SJSA1 (cell line): Measurements from ENCODE around the gene HEXIM2. TPM values are rescaled to one million over a fixed set of nuclear protein-coding genes. Genes with fewer than 3 reads are reported as not detected.
A peak's percentile ranks its signal among the peaks of the same experiment; 100 is the strongest.

Experiments
- DNase-seq, 2 experiments: peaks; one replicate each; pipeline ENCODE4 v3.0.0-alpha.2; 2015 to 2020; ENCODE audit warnings: low spot score in 2 of 2, low read depth in 1 of 2
- H3K27ac ChIP-seq: fragments of 250-450 bp; sonication (Bioruptor Pico); 2 replicates; pipeline ENCODE4 v1.5.1; 2020; ENCODE audit warnings: mild to moderate bottlenecking, moderate library complexity
- H3K27me3 ChIP-seq: fragments of 250-450 bp; sonication (Bioruptor Pico); replicated peaks from 2 replicates; pipeline ENCODE4 v1.5.1; 2020; ENCODE audit warnings: mild to moderate bottlenecking, moderate library complexity
- H3K36me3 ChIP-seq: fragments of 250-450 bp; sonication (Bioruptor Pico); 2 replicates; pipeline ENCODE4 v1.5.1; 2020; ENCODE audit warnings: mild to moderate bottlenecking
- H3K4me1 ChIP-seq: fragments of 250-450 bp; sonication (Bioruptor Pico); replicated peaks from 2 replicates; pipeline ENCODE4 v1.6.1; 2021; ENCODE audit warnings: mild to moderate bottlenecking
- H3K4me3 ChIP-seq: fragments of 250-450 bp; sonication (Bioruptor Pico); 2 replicates; pipeline ENCODE4 v1.5.1; 2020; ENCODE audit warnings: mild to moderate bottlenecking
- H3K9me3 ChIP-seq: fragments of 250-450 bp; sonication (Bioruptor Pico); replicated peaks from 2 replicates; pipeline ENCODE4 v1.5.1; 2020; ENCODE audit warnings: mild to moderate bottlenecking
- total RNA-seq: library from RNA; depleted of rRNA; stranded (reverse); fragments of >200 nt; shearing (Covaris generic); gene quantifications from 2 replicates; pipeline ENCODE4 v1.2.3, GENCODE V29; 2014

Gene HEXIM2
- total RNA-seq, 1 experiment from 2014 or later, result 8.0 TPM

DNA sequence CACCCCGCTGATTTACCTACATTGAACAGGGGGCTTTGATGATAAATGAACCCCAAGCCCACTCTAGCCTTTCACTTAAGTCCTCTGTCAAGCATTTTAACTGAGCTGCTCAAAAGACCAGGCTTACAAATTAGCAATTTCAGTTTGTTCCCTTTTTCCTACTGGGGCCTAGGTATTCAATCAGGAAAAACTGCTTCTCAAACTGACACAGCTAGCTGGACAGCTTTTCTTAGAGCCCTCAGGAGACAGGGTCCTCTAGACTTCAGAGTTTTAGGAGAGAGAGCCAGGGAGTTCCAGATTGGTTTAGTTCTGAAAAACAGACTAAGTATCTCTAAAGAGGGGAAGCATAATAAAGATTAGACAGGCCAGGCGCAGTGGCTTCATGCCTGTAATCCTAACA is 6.2 kb upstream of the HEXIM2 start:
- Histone ChIP-seq H3K9me3 (no peaks in the 10 kb centered on the region), H3K27ac (no peak overlapping the region), H3K36me3 (peaks cover 16% of the 10 kb centered on the region), H3K27me3 (no peaks in the 10 kb centered on the region), H3K4me3 (no peak overlapping the region), H3K4me1 (peaks cover 34% of the 10 kb centered on the region)
- peak in 1 of 2 experiments; percentile 1 for DNase-seq

DNA sequence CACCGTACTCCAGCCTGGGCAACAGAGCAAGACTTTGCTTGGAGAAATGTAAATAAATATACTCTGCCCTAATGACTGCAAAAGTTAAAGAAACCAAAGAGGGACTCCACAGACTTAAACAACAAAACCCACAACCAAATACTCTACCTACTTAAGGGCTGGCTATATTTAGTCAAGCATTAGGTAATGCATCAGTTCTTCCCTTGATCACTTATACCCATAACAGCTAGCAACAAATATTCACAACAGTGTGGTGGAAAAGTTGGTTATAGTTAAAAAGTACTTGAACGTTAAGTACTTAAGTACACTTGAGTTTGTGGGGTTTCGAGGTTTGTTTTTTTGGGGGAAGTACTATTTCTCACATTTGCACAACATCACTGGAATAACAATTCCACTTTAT is 5.4 kb upstream of the HEXIM2 start:
- Histone ChIP-seq H3K4me1 (peaks cover 27% of the 10 kb centered on the region), H3K4me3 (no peak overlapping the region), H3K36me3 (peaks cover 24% of the 10 kb centered on the region), H3K9me3 (no peaks in the 10 kb centered on the region), H3K27me3 (no peaks in the 10 kb centered on the region), H3K27ac (no peak overlapping the region)
- peak in 1 of 2 experiments; percentile 0 for DNase-seq

DNA sequence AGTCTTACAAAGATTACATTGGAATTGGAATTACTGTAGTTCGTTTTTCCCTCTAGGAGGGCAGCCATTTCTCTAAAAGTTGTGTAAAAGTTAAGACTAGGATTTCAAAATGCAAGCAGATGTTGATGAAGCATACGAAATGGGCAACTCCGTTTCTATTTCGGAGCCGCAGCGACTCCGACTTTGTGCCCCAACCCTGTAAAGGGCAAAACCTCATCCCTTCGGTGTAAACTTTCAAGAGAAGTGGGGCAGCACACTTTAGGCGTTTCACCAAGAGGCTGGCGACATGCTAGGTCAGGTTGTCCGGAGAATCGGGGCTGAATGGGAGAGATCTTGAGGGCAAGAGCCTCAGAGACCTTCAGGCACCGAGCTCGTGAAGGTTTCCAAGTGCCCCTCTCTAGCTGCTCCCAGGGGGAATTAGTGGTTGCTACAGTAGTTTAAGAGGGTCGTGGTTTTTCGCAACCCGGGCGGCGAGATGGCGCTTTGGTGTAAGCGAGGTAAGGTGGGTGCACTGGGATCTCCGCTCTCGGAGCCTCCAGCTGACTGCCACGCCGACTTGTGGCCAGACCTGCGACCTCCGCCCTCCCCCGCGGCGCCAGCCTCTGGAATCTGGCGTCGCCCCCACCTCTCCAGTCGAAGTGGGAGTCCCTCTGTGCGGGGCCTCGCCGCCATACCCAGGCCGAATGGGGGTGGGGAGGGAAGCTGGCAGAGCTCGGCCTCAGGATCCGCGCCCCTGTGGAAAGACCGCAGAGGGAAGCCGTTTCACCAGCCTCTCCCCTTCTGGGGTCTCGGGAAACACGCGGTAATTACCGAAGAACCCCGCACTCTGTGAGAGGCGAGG is 1.0 kb upstream of the HEXIM2 start:
- Histone ChIP-seq H3K27me3 (no peaks in the 10 kb centered on the region), H3K27ac (peak overlapping the region; percentile 98), H3K9me3 (no peaks in the 10 kb centered on the region), H3K4me3 (peak overlapping the region; percentile 88), H3K4me1 (peaks cover 35% of the 10 kb centered on the region), H3K36me3 (peaks cover 20% of the 10 kb centered on the region)
- peak in 1 of 2 experiments; percentile 85 for DNase-seq

DNA sequence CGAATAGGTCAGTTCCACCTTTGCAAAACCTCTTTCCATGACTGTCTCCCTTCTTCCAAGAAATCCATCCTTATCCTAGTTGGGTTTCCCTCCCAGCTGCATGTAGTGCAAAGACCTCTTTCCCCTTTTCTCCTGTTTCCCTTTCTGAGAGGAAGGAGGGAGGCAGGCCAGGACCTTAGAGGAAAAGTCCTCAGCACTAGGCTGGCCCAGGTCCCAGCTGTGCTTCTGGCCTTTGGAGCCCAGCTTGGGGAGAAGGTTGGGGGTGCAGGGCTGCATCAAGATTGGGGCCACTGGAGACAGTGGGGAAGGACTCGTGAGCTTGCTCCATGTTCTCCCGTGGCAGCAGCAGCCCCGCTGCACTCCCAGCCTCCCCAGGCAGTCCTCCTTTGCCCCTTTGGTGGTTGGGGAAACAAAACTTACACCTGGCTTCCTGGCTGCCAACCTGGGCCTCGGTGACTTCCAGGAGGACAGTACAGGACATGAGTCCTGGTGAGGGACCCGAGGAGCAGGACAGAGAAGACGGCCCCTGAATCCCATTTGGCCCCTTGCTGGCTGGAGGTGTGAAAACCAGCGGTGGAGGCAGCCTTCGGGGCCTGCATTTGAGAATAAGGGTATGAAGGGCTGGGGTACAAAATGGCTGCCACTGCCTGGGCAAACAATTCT is 481 bp downstream of the HEXIM2 start:
- no peak overlapping the region for H3K27ac ChIP-seq
- no peaks in the 10 kb centered on the region for H3K9me3 ChIP-seq
- DNase-seq, result no peak

DNA sequence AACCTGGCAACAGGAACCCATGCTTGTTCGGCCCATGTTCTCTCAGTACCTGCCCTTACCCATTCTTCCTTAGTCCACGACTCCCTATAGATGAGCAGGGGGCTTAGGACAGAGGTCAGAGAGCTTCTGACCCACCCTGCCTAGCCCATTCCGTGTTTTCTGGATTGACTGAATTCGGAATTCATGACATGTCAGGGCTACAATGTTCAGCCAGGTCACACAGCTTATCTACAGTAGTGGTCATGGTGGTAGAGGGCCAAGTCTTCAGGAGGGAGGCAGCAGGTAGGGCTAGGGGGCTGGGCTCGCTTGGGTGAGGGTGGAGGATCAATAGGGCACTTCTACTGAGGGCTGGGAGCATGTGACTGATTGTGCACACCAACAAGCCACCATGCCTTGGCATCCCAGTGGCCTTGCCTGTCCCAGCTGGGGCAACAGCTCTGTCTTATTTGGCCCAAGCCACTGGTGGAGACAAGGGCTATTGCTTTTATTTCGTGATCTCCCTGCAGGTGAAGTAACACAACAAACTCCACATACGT is 3.1 kb downstream of the HEXIM2 start:
- no peak overlapping the region for H3K4me3 ChIP-seq
- H3K27me3 ChIP-seq, result no peaks in the 10 kb centered on the region
- DNase-seq, result no peak
- H3K36me3 ChIP-seq, result peaks cover 11% of the 10 kb centered on the region
- H3K9me3 ChIP-seq, result no peaks in the 10 kb centered on the region
- H3K4me1 ChIP-seq, result peaks cover 16% of the 10 kb centered on the region
- no peak overlapping the region for H3K27ac ChIP-seq

More for the DNA sequence above, 481 bp downstream of the HEXIM2 start:
- H3K27me3 ChIP-seq, result no peaks in the 10 kb centered on the region
- H3K4me3 ChIP-seq, result peak overlapping the region; percentile 88
- H3K36me3 ChIP-seq, result peaks cover 20% of the 10 kb centered on the region
- H3K4me1 ChIP-seq, result peaks cover 35% of the 10 kb centered on the region

DNA sequence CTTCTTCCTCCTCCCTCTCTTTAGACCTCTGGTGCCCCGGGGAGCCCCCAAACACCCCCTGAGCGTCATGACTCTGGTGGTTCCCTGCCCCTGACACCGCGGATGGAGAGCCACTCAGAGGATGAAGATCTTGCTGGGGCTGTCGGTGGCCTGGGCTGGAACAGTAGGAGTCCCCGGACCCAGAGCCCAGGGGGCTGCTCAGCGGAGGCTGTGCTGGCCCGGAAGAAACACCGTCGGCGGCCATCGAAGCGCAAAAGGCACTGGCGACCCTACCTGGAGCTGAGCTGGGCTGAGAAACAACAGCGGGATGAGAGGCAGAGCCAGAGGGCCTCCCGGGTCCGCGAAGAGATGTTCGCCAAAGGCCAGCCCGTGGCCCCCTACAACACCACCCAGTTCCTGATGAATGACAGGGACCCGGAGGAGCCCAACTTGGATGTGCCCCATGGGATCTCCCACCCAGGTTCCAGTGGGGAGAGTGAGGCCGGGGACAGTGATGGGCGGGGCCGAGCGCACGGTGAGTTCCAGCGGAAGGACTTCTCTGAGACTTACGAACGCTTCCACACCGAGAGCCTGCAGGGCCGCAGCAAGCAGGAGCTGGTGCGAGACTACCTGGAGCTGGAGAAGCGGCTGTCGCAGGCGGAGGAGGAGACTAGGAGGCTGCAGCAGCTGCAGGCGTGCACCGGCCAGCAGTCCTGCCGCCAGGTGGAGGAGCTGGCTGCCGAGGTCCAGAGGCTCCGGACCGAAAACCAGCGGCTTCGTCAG is 7.5 kb downstream of the HEXIM2 start:
- H3K27me3 ChIP-seq, result no peaks in the 10 kb centered on the region
- no peak overlapping the region for H3K4me3 ChIP-seq
- no peak for DNase-seq
- H3K36me3 ChIP-seq, result no peaks in the 10 kb centered on the region; the same call in 1 of the 2 replicates
- H3K27ac ChIP-seq, result no peak overlapping the region
- H3K4me1 ChIP-seq, result peaks cover 39% of the 10 kb centered on the region
- no peaks in the 10 kb centered on the region for H3K9me3 ChIP-seq

DNA sequence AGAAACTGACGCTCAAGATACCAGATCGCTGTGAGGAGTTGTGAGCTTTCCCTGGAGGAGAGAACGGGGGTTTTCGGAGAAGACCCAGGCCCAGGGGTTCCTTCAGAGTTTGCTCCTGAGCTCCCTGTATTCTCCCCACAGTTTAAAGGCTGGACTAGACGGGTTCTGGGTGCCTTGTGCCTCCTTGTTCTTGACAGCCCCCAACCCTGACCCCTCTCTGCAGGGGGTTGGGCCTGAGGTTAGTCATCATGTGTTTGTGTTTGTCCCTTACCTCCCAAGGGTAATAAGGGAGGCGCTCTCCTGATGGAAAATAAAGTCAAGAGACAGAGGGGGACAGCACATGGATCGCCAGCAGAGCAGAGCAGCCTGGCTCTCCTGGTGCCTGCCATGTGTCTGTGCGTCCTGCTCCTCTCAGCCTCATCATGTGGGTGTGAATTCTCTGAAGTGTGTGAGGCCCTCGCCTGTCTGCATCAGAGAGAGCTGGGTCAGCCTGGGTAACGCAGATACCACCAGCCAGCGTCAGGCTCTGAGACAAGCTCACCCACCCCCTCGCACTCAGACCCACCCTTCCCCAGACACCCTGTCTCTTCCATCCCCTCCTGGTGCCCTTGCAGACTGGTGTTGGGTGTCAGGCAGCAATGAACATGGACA is 8.7 kb downstream of the HEXIM2 start:
- Histone ChIP-seq H3K27ac (peak overlapping the region; percentile 60), H3K4me1 (peaks cover 34% of the 10 kb centered on the region), H3K4me3 (no peak overlapping the region), H3K27me3 (no peaks in the 10 kb centered on the region), H3K36me3 (no peaks in the 10 kb centered on the region; the same call in 1 of the 2 replicates), H3K9me3 (no peaks in the 10 kb centered on the region)
- no peak for DNase-seq

DNA sequence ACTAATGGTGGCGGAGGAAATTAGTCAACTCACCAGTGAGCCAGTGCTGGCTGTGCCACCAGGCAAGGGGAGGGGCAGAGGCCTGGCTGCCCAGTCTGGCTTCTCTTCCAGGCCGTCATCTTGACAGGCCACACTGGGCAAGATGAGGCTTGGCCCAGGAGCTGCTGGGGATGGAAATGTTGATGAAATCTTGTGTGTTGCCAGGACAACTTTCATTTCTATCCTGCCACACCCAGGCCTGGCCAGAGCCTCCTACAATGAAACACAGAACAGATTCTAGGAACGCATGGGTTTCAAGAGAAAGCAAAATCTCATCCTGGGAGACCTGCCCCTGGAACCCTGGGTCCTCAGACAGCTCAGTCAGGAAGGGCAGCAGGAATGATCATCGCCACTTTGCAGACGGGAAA is 9.3 kb downstream of the HEXIM2 start:
- Histone ChIP-seq H3K4me1 (peaks cover 34% of the 10 kb centered on the region), H3K4me3 (no peak overlapping the region), H3K9me3 (no peaks in the 10 kb centered on the region), H3K27ac (peak overlapping the region; percentile 60), H3K36me3 (no peaks in the 10 kb centered on the region; the same call in 1 of the 2 replicates), H3K27me3 (no peaks in the 10 kb centered on the region)
- DNase-seq, result peak in 1 of 2 experiments; percentile 44

DNA sequence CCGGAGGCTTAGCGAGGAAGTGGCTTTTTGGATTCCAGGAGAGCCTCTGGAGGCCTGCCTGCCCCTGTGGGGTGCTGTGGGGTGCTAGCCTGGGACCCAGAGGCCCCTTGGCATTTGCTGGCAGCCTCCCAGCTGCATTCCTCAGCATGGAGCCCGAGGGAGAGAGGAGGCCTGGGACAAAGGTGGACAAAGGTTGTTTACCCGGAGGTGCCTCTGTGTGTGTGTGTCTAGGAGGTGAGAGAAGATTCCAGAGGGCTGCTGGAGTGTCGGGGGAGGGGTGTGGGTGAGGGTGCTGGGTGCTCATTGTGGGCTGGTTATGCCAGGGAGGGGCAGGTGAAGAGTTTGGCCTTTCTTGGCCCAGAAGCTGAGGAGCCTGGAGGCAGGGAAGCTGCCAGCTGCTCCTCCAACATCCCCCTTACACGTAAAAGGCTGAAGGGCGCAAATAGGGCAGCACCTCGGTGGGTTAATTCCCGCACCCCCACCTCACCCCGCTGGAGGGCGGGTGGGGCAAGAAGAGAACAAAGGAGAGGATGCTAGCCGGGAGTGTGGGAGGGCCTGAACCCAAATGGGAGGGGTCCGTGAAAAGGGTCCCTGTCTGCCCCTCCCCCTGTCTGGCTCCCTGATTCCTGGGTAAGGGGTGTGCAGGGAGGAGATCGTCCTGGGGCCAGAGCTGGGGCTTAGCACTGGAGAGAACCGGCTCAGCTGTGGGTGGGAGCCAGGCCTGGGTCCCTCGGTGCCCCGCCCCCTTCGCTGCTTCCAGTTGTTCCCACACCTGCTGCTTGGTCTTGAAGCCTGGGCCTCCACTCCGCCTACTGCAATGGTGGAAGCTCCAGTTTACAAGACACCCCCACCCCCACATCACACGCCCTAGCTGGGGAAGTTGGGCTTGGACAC is 9.9 kb downstream of the HEXIM2 start:
- no peak for DNase-seq
- H3K4me1 ChIP-seq, result peaks cover 34% of the 10 kb centered on the region
- H3K9me3 ChIP-seq, result no peaks in the 10 kb centered on the region
- no peak overlapping the region for H3K4me3 ChIP-seq
- H3K36me3 ChIP-seq, result no peaks in the 10 kb centered on the region; the same call in 1 of the 2 replicates
- no peaks in the 10 kb centered on the region for H3K27me3 ChIP-seq
- peak overlapping the region; percentile 60 for H3K27ac ChIP-seq

DNA sequence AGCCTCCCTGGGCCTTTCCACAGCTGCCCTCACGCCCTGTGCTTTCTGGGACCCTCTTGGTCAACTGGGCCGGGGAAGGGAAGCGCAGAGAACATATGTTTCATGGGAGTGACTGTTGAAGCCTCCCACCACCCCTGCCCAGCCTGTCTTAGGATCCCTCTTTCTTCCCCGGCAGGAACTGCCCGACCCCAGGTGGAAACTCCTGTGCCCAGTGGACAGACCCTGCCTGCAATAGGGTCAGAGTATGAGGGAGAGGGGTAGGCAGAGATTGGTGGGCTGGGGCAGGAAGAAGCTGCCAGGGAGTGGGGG is 10.5 kb downstream of the HEXIM2 start:
- DNase-seq, result no peak
- H3K36me3 ChIP-seq, result no peaks in the 10 kb centered on the region; the same call in 1 of the 2 replicates
- H3K27ac ChIP-seq, result peak overlapping the region; percentile 60
- H3K4me1 ChIP-seq, result peaks cover 34% of the 10 kb centered on the region
- H3K4me3 ChIP-seq, result no peak overlapping the region
- H3K27me3 ChIP-seq, result no peaks in the 10 kb centered on the region
- no peaks in the 10 kb centered on the region for H3K9me3 ChIP-seq

DNA sequence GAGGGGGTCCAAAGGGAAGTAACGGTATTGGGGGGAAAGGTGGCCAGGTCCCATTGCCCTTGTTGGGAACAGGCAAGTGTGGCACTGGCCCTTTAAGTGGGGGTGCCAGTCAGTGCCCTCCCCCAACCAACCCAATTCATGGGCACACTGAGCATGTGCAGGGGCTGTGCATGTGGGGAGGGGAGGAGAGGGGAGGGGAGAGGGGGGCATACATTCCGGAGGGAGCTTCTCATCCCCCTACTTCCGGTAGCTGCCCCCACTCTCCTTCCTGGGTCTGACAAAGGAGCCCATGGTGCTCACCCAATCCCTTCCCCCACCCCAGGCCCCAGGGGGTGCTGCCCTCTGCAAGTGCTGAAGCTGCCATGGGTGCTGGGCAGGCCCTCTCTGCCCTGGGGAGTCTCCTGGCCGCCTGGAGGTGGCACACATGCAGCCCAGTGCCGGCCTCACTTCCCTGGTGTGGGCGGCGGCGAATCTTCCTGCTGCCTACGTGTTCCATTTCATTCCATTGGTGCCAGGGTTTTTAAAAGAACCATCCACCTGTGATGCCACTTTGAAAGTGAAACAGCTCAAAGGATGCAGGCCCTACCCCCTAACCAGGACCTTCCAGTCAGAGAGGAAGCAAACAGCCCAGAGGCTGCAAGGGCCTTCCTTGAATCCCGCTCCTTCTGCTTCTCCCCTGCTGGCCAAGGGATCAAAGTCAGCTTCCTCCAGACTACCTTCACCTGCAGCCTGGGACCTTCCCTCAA is 11.0 kb downstream of the HEXIM2 start:
- H3K36me3 ChIP-seq, result no peaks in the 10 kb centered on the region; the same call in 1 of the 2 replicates
- no peaks in the 10 kb centered on the region for H3K9me3 ChIP-seq
- peak overlapping the region; percentile 60 for H3K27ac ChIP-seq
- peaks cover 34% of the 10 kb centered on the region for H3K4me1 ChIP-seq
- no peaks in the 10 kb centered on the region for H3K27me3 ChIP-seq
- no peak overlapping the region for H3K4me3 ChIP-seq
- DNase-seq, result peak; percentile 47 to 86

DNA sequence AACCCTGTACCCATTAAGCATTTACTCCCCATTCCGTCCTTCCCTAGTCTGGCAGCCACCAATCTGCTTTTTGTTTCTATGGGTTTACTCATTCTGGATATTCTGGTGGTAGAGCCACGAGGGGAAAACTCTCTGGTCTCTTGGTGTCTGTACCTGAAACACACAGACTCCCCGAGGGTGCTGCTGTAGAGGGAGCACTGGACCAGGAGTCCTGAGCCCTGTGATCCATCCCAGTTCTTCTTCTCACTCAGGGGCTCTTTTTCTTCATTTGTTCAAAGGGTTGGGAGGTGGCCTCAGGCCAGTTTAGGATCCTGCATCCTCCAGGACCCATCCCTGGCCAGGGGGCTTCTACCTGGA is 14.1 kb downstream of the HEXIM2 start:
- H3K36me3 ChIP-seq, result no peaks in the 10 kb centered on the region; the same call in 1 of the 2 replicates
- H3K27ac ChIP-seq, result no peak overlapping the region
- no peaks in the 10 kb centered on the region for H3K9me3 ChIP-seq
- H3K27me3 ChIP-seq, result no peaks in the 10 kb centered on the region
- H3K4me1 ChIP-seq, result peaks cover 29% of the 10 kb centered on the region
- no peak overlapping the region for H3K4me3 ChIP-seq
- DNase-seq, result no peak
